ENCODE measurements around the gene WDR88.
A peak's percentile ranks its signal among the peaks of the same experiment; 100 is the strongest.
"Not testable (repeated sequence)": the region's sequence is repeated elsewhere in the genome, so short reads cannot be mapped to it uniquely, and the experiment has no call there.

The WDR88 gene, protein sequence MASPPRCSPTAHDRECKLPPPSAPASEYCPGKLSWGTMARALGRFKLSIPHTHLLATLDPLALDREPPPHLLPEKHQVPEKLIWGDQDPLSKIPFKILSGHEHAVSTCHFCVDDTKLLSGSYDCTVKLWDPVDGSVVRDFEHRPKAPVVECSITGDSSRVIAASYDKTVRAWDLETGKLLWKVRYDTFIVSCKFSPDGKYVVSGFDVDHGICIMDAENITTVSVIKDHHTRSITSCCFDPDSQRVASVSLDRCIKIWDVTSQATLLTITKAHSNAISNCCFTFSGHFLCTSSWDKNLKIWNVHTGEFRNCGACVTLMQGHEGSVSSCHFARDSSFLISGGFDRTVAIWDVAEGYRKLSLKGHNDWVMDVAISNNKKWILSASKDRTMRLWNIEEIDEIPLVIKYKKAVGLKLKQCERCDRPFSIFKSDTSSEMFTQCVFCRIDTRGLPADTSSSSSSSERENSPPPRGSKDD

DNA sequence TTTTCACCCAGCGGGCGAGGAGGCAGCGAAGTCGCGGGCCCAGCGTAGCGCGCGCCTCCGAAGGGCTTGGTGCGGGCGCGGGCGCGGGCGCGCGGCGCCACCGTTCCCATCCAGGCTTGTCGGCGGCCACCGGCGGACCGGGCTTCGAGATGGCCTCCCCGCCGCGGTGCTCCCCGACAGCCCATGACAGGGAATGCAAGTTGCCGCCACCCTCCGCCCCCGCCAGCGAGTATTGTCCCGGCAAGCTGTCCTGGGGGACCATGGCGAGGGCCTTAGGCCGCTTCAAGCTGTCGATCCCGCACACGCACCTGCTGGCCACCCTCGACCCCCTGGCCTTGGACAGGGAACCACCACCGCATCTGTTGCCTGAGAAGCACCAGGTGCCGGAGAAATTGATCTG is at the start of gene WDR88:
Gene WDR88 (plus strand): TSS at position 94 of the 400 bp plus-strand sequence. CDS start 56 bp downstream, at position 150.
- DNase-seq: no peak

DNA sequence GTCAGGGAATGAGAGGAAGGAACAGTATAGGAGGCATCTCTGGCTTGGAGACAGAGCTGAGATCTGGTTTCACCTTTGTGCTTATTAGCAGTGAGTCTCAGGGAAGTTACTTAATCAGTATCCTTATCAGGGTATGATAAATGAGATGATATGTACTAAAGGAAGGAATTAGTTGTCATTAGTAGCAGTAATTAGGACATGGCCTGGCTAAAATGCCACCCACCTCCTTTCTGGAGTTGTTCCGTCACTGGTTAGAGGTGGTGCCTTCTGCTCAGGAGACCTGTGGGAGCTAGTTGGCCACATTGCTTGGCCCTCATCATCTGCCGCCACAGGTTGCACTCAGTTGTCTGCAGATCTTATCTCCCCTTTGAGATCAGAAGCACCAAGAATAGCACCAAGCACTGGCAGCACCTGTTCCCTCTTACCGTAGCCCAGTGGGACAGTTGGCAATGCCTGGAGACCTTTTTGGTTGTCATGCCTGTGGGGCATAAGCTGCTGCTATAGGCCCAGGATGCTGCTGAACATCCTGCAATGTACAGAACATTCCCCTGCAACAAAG is 46.3 kb upstream of the WDR88 start:
- DNase-seq: no peak

DNA sequence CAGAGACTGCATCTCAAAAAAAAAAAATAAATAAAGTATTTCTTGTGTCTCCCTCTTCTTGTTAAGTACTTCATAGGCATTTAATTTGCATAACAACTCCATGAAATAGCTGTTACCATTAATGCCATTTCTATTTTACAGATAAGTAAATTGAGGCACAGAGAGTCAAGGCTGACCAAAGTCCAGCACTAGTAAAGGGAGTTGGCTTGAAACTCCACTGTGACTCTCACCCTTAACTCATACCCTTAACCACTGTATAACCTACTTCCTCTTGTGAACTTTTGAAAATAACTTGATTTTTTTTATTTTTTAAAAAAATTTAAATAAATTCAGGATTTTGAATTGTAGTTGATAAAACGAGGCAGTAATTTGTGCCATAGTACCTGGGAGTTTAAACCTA is 45.0 kb upstream of the WDR88 start:
- no peak for DNase-seq

DNA sequence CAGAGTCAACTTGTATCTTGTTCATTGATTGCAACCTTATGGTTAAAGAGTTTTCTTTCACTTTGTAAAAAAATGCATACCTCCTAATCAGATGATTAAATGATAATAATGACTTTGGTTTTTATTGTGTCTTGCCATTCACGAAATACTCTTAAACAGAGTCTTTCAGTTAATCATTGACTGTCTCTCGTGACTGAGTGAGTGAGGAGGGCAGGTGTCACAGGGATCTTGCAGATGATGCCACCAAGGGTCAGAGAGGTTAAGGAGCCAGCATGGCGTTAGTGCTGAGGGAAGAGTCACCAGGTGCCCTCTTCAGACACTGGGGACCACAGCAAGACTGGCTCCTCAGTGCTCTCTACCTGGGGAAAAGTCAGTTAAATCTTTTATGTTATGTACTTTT is 42.9 kb upstream of the WDR88 start:
- no peak for DNase-seq

DNA sequence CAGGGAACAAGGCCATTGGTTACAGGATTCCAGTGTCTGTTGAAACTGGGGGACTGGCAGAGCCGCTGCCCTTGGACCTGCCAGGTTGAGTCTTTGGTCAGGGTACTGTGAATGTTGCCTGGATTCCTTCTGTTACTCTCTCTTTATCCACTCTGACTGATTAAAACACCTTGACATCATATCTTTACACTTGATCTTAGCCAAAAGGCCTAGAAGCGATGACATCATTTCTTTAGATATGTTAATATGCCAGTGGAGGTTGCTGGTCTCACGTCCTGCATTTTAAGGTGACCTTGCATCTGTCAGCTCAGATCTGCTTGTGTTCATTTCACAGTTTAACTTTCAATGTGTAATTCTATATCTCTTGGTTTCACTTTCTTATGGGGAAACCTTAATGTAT is 41.7 kb upstream of the WDR88 start:
- DNase-seq: no peak

DNA sequence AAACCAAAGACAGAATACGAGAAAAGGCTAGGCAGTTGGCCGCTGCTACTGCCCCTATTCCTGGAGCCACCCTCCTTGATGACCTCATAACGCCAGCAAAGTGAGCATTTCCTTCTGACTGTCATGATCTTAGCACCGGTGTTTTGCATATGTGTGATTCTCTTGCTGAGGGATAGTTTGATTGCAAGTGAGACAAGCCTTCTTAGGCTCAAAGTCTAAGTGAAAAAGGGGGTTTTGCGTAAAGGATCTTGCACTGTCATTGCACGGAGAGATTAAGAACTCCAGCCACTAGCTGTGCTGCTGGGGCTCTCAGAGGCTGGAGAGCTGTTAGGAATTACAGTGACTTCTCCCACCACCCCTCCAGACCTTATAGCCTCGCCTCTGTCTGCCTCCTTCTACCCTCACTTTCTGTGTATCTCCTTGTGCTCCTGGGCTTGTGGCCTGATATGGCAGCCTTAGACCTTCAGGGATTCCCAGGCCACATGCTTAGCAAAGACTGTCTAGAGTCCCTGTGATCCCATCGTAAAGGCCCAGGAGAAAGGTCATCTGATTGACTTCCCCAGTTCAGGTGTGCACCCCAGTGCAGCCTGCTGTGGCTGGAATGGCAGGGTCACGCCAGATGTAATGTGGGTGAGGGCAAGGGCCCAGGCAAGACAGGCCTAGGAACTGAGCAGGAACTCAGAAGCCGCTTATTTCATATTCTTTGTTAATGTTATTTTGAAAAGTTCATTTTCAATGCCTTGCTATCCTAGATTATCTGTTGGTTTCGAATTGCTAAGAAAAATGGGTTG is 38.3 kb upstream of the WDR88 start:
- no peak for DNase-seq

DNA sequence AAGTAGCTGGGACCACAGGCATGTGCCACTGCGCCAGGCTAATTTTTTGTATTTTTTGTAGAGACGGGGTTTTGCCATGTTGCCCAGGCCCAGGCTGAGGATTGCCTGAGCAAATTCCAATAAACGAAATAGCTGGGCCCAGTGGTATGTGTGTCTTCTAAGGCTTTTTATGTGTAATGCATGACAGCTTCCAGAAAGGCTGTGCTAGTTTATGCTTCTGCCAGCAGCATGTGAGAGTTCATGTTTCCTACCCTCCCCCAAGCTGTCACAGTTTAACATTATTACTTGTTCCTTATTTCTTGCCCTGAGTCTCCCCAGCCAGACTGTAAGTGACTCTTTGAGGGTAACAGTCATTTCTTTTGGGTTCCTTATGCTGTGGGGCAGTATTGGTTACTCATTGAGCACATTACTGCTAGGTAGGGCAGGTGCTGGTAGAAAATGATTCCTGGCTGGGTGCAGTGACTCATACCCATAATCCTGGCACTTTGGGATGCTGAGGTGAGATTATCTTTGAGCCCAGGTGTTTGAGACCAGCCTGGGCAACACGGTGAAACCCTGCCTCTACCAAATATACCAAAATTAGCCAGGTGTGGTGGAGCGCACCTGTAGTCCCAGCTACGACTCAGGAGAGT is 37.4 kb upstream of the WDR88 start:
- DNase-seq: no peak

DNA sequence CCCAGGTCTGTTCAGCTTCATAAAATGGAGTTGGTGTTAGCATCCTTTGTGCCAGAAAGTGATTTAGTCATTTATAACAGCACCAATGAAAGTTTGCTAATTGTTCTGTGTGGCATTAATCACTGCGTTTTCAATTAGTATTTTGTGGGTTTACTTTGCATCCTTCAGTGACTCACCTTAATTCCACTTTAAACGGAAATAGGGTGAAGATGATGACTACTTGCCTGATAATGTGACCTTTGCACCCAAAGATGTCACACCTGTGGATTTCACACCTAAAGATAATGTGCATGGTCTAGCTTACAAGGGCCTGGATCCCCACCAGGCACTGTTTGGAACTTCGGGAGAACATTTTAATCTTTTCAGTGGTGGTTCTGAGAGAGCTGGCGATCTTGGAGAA is 35.9 kb upstream of the WDR88 start:
- no peak for DNase-seq

DNA sequence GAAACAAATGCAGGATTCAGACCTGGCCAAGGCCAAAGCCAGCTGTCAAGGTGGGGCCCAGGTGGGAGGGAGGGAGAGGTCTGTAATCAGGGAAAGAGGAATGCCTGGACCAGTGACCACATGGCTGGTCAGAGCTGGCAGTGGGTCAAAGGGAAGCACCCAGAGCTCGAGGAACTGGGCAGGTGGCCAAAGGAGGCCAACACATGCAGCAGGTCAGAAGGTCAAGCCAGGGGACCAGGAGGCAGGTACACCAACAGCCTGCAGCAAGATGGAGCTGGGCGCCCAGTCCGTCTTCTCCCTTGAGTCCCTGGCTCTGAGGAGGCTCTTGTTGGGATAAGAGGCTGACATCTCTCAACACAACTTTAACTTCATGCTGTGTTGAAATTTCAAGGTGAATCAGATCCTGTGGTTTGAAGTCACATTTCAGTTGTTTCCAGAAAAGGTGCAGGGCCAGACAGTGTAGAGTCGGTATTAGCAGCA is 33.8 kb upstream of the WDR88 start:
- no peak for DNase-seq

DNA sequence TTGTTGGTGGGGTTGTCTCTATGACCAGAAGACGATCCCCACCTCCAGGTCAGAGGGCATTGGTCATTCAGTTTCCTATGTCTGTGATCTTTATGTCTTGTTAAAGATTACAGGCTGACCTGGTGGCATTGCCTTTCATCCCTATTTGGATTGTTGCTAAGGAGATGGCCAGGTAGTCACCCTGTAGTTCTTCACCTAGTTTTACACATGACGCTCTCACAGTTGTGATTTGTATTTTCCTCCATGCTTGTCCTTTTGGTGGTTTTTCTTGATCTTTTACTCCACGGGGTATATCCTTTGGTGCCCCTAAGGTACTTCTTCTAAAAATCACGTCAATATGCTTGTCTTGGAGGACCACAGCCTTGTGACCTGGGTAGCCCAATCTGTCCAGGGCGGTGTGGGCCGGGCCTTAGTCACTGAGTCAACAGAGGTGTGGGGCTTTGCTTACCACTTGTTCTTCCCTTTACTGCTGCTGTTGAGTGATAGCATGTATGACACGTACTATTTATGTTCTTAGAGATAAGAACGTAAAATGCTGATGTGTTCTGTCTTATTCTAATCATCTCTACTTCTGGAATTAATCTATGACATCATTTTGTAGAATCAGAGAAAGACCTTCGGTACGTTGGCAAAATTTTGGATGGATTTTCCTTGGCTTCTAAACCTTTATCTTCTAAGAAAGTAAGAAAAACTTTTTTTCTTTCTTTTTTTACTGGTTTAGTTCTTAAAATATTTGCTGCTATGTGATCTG is 30.8 kb upstream of the WDR88 start:
- DNase-seq: no peak

DNA sequence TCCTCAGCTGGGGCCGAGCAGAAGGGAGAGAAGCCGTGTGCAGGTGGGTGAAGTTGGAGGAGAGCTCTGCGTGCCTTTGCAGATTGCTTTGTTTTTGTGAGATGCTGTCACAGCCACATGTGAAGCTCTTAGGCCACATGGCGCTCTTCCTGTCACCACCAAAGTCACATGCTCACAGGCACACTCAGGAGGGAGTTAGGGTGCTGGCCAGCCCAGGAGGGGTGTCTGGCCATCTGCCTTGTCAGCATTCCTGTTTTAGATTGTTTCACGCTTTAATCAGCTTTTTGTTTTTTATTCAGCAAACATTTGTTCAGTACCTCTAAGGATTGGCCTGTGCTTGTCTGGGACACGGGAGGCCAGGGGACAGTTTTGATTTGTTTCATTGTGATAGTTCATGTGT is 29.0 kb upstream of the WDR88 start:
- DNase-seq: no peak

DNA sequence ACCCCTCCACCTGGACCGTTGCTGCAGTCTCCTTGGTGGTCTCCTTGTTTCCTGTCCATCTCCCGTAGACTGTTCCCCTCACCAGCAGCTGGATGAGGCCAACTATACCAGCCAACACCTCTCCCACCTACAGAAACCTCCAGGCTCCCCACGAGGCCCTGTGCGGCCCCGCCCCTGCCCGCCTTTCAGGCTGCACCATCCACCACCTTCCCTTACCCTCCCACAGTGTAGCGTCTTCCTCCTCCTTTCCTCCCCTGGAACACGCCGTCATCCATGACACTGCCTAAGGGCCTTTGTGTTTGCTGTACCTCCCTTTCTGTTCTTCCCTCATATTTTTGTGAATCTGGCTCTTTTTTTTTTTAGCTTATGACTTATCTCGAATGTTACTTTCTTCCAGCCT is 23.8 kb upstream of the WDR88 start:
- no peak for DNase-seq

DNA sequence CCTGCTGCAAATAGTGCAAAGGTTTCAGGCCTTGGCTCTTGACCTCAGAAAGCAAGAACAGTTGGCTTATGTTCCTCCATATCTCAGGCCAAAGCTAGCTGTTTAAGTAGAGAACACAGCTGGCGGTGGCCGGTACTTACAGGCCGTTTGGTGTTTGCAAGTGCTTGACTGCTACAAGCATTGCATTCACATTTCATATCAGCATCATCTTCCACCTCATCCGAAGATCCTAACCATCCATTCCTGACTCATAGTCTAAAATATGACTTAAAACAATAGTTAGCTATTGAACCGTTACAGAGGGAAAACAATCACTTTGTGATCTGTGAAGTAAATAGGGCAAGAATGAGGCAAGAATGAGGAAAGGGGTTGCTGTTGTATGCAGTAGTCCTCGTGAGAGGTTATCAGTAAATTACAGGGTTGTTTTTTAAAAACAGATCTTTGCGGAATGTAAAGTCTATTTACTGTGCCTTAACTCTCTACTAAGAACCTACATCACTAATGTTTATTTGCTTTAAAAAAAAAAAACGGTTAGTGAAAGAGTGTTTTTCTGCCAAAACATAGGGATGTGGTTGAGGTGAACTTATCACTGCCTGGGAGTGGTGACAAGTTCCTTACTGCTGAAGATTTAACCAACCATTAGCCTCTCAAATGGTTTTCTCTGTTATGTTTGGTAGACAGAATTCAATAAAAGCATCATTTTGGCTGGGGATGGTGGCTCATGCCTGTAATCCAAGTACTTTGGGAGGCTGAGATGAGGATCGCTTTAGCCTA is 21.6 kb upstream of the WDR88 start:
- DNase-seq: no peak

DNA sequence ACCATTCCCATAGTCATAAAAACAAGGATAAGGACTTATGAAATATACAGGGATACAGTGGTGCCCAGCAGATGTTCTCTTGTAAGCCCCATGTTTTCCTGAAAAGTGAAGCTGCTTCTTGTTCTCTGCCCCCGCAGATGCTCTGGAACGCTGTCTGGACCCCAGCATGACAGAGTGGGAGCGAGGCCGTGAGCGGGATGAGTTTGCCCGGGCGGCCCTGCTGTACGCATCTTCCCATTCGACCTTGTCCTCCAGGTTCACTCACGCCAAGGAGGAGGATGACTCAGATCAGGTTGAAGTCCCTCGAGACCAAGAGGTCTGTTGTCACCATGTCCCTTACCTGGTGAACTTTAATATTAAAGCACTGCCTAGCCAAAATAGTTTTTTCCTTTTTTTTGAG is 20.3 kb upstream of the WDR88 start:
- DNase-seq: no peak

DNA sequence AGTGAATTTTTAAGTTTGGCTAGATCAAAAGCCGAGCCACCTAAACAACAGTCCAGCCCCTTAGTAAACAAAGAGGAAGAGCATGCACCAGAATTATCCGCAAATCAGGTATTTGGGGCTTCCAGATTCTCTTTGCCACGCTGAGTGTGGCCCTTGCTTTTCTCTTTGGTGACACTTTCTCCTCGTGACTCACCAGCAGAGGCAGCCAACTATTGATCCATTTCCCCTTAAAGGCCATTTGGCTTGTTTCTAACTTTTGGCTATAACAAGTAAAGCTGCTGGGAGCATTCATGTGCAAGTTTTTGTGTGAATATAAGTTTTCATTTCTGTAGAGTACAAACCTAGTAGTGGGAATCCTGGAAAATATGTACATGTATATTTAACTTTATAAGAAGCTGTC is 17.6 kb upstream of the WDR88 start:
- DNase-seq: no peak

DNA sequence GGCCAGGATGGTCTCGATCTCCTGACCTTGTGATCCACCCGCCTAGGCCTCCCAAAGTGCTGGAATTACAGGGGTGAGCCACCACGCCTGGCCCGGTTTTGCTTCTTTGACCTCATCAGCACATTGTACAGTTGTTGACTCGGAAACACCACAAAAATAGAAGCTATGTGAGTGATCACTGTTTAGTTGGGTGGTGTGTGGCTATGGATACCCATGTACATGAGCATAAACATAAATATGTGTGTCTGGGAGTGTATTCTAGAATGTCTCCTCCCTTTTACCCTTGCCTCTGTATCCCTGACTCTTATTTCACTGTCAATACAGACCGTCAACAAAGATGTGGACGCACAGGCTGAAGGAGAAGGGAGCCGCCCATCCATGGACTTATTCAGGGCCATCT is 14.4 kb upstream of the WDR88 start:
- no peak for DNase-seq

DNA sequence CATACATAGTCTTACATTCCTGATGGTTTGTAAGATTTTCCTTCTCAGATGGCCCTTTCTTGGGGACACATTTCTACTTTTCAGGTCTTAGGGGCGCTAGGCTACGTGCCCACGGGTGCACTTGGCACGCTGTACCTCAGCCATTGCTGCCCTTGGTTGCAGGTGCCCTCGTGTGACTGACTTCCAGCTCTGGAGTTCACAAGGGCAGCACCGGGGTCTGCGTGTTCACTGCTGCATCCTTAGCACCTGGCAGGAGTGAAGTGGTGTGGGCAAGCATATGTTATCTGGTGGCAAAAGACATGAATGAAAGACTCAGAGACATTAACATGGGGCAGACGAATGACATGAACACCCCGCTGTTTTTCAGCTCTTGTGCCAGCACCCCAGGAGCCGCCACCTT is 13.3 kb upstream of the WDR88 start:
- no peak for DNase-seq

DNA sequence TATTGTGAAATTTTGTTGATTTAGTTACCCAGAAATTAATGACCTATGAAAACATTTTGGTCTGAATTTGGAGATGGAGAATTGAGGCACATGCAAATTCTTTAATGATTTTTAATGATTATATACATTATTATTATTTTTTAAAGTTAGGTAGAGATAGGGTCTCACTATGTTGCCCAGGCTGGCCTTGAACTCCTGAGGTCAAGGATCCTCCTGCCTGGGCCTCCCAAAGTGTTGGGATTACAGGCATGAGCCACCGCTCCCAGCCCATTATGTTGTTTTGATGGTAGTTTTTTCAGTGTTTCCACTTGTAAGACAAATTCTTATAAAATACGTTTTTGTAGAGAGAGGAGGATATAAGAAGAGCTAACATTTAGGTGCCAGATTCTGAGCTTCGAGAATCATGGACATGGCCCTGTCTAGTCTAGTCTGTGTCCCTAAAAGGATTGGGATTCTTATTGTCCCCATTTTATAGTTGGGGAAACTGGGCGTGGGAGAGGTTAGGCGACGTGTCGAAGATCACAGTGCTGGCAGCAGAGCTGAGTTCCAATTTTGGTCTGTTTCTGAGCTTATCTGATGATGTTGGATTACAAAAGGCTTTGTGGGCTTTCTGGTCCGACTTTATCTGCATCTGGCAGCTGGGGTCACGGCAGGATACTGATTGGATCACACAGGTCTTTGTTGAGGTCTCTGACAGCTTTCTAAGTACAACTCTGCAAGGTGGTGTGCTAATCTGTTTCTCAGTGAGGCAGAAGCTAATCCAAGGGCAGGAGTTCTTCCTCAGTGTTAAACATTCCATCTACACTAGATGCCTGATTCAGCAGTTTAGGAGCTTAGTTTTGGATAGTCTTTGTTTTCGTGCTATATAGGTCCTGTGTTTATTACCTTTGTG is 7.5 kb upstream of the WDR88 start:
- DNase-seq: no peak

DNA sequence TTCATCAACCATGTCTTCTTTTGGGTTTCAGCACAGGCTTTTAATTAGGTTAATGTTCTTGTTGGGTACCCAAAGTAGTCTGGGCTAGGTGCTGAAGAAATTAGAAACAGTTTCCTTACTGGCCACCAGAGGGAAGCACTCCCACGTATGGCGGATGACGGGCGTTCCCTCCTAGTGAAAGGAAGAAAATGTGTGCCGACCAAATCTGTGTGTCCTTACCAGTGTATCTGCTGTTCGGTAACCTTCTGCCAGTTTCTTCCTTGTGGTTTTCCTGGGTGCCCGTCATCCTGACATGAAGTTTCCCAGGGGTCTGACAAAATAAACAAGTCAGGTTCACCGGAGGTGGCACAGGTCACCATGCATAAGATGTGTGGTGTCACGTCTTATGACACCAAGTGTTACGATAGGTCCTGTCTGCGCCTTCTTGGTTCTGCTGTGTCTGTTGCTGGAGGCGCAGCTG is 6.0 kb upstream of the WDR88 start:
- peak; percentile 66 for DNase-seq

DNA sequence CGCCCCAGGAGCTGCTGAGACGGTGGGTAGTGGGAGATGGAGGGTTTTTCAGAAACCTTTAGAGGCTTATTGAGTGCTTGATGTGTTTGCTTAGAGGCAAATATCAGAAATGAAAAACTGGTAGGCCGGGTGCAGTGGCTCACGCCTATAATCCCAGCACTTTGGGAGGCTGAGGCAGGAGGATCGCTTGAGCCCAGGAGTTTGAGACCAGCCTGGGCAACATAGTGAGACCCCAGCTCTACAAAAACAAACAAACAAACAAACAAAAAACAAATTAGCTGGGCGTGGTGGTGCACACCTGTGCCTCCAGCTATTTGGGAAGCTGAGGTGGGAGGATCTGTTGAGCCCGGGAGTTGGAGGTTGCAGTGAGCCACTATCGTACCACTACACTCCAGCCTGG is 5.2 kb upstream of the WDR88 start:
- not testable (repeated sequence) for DNase-seq

DNA sequence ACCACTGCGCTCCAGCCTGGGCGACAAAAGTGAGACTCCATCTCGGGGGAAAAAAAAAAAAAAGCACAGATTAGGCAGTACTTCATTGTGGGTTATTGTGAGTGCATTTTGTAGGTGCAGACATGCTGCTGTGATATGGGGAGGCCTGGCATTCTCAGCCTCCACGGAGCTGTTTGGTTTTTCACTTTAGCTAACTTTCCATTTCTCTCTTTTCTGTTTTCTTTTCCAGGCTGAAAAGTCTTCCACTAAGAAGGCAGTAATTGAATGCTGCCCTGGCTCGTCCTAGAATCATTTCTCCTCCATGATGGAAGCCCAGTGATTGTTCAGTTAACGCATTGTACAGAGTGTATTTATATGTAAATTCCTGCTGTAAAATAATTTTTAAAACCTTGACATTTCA is 2.0 kb upstream of the WDR88 start:
- no peak for DNase-seq

Data from NCI-H1694 treated with DMSO at 0.1 percent for 48 hours (cell line).